8988T (cell line): Measurements from ENCODE around the gene RUNX1.

Source experiments
- DNase-seq: peaks from one replicate; pipeline ENCODE4 v3.0.0; 2011

The RUNX1 gene

DNA sequence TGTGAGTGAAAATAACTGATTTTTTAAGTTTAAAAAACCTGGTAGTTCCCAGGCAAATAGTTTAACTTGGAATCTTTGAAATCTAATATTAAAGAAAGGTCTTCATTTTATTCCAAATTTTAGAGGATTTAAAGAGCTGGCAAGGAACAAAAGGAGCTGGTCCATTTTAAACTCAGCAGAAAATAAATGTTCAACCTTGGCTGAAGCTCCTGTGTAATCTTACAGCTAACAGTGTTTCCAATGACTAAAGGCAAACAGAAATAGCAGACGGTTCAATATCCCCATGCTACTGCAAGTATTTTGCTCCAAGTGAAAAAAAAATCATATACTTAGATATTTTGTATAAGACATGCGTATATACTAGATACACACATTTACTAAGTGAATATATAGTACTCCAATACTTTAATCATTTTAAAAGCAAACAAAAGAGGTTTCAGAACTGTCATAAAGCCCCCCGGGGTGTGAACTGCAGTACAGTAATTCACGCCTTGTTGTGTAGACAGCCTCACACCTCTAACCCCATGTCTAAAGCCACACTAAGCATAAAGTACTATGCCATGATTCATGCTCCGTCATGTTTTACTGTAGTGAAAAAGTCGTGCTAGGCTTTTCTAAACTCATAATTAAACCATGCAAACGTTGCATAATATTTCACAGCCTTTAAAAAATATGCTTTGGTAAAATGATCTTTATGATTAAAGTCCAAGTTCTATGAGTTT, 248.1 kb downstream of the RUNX1 start:
- no peak for DNase-seq

DNA sequence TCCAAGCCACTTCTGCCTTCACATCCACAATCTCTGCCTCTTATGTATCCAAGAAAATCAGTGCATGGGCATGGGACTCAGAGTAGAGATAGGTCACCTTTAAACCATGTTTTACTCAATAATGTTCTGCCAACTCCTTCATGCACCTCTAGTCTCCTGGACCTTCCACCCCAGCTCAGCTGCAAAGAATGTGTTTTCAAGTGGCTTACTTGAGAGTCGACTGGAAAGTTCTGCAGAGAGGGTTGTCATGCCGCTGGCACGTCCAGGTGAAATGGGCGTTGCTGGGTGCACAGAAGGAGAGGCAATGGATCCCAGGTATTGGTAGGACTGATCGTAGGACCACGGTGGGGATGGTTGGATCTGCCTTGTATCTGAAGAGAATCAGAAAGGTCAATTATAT, 250.0 kb downstream of the RUNX1 start:
- no peak for DNase-seq

DNA sequence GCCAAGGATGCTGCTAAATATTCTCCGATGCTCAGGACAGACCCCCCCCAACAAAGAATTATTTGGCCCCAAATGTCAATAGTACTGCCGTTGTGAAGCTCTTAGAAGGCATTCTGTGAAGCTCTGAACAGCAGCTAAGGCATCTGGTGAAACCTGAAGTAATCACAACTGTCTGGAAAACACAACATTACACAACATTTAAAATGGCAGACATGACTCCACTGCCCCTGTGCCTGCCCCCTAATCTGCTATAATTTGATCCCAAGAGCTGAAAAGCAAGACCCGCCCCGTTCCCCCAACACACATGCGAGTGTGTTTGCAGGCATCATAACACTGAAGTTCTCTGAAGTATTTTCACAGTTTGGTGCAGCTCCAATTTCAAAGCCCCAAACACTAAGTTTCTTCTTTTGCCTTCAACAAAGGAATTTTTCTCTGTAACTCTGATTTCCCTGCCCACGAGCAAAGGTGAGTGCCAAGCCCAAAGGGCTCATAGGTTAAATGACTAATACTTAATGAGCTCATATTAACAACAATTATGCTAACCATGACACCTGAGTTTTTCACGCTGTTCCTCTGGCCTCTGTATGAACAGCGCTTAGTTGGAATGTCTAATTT, 251.1 kb downstream of the RUNX1 start:
- no peak for DNase-seq

DNA sequence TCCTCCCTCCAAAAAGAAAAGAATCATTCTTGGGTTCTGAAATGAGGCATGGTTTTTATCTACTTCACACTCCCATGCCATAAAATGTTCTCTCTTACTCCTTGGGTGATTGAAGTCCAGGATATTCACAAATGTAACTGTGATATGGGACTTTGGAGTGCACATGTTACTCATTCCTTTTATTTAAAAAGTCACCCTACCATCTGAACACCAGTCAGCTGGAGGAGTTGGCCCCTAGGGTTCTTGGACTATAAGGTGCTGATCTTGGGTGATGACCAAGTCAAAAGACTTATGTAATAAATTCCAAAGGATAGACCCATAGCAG, 251.9 kb downstream of the RUNX1 start:
- DNase-seq: no peak

DNA sequence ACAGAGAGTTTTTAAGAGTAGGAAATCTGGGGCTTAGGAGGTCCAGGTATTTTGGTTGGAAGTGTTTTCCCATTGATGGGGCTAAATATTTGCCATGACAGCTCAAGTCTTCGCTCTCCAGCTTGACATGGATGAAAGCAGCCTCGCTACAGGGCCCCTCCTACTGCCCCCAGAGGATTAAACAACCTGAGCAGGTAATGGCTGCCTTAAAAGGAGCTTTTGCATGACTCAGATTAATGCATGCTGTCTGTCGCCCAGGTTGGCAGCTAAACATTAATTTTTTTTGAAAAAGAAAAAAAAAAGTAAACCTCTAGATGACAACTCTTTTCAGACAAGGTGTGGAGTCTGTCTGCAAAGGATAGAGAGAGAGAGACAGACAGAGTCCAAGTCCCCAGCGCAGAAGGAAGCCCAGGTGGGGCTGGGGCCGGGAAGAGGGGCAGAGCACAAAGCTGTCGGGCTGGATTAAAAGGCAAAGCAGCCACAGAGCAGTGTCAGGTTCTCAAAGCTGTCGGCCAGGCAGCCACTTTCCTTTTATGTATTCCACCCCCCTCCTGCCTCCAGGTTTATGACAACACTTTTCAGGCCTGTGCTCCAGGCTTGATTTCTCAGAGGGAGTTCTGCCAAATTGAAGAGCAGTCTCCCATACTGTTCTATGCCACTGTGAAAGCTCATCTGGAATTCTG, 252.4 kb downstream of the RUNX1 start:
- no peak for DNase-seq

DNA sequence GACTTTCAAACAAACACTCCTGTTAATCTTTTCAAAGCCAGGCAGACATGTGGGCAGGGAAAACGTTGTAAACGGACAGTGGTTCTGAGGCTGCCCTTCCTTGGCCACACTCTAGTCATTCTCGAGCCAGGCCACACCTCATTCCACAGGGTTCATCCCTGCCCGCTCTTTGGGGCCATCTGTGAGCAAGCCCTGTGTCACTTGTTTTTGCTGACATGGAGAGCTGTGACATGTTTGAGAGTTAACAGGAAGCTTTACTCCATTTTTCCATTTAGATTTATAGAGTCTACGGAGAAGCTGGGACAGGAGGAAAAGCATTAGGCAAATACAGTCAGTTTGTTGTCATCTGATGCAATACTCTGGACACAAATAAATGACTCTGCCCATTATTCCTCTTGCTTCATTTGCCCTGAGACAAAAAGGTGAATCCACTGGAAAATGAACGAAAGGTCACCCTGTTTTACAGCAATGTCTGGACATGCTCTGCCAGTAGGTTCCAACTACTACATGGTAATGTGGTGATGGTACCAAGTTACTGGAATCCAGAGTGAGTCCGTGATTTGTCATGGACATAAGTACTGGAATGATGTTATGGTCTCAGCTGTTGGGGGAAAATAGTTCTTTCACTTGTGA, 253.4 kb downstream of the RUNX1 start:
- no peak for DNase-seq

DNA sequence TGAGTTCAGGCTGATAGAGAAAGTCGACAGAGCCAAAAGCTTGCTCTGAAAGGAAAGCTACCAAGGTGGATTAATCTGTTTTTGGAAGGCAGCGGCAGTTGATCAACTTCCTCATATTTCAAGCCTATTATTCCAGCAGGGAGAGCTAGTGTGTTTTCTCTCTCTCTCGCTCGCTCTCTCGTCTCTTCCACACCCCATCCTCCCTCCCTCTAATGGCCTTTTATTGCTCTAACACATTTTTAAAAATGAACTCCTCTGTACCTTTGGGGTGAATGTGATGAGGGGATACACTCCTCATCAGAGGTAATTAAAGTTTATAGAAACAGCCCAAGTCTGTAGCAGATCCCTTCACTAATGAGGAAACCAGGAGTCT, 253.9 kb downstream of the RUNX1 start:
- no peak for DNase-seq

DNA sequence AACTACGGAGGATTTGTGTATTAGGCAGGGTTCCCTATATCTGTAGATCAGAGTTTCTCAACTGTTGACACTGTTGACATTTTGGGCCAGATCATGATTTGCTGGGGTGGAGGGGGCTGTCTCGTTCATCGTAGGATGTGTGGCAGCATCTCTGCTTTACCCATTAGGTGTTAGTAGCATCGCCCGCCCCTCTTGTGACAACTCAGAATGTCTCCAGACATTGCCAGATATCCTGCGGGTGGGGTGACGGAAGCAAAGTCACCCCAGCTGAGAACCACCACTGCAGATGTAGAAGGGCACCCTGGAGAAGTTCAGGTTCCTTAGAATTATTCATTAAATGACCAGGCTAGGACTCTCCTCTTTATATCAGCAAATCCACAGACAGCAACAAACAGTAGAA, 254.4 kb downstream of the RUNX1 start:
- DNase-seq: no peak

DNA sequence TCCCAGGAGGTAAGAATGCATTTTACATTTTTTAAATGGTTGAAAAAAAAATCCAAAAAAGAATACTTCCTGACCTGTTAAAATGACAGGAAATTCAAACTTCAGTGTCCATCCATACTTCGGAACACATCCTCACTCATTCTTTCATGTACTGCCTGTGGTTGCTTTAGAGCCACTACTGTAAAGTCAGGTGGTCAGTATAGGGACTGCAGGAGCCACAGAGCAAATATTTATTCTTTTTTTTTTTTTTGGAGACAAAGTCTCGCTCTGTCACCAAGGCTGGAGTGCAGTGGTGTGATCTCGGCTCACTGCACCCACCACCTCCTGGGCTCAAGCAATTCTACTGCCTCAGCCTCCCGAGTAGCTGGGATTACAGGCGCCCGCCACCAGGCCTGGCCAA, 255.6 kb downstream of the RUNX1 start:
- no peak for DNase-seq

DNA sequence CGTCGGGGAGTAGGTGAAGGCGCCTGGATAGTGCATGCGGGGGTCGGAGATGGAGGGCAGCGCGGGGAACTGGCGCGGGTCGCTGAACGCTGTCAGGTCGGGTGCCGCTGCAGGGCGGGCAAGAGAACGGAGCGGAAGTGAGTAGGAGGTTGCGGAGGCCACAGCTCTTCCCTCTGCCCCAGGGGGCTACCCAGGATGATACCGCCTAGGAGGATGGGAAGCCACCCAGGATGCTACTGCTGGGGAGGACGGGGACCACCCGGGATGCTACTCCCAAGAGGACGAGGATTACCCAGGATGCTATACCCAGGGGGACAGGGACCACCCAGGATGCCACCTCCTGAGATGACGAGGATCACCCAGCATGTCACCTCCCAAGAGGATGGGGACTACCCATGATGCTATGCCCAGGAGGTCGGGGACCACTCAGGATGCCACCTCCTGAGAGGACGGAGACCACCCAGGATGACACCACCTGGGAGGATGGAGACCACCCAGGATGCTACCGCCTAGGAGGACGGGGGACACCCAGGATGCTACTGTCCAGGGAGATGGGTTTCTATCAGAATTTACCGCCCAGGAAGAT, 256.5 kb downstream of the RUNX1 start:
- no peak for DNase-seq

DNA sequence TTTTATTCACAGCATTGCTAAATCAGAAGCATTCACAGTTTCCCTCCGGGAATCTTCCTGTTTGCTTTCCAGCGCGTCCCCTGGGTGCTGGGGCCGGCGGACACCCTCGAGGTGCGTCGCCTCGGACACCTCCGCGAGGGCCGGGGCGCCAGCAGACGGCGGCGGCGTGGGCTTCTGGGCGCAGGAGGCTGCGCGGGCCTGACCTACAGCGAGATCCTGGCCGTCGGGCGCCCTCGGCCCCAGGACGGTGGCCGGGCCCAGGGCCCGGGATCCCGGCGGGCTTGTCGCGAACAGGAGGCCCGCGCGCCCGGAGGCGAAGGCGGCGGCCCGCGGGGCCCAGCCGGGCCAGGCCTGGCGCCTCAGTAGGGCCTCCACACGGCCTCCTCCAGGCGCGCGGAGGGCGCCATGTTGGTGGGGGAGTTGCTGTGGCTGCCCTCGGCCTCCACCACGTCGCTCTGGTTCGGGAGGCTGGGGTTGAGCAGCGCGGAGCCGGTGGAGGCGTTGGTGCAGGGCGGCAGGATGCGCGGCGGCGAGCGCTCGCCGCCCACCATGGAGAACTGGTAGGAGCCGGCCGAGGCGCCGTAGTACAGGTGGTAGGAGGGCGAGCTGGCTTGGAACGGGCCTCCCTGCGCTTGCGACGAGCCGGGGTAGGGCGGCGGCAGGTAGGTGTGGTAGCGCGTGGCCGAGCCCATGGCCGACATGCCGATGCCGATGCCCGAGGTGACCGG, 257.2 kb downstream of the RUNX1 start:
- no peak for DNase-seq

DNA sequence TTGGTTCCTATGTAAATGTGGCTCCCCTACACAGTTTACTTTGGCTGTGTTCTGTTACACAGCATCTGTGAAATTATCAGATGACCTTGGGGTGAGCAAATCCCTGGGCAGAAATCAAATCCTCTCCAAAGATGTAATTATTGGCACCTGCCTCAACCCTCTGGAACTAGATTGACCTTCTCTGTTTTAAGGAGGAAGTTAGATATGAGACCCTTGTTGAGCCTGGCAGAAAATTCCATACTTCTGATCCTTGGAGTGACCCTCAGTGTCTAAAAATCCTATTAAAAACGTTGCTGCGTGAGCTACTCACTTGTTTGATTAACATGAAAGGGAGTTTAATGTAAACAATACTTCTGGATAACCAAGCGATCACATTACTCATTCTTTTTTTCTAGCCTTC, 258.3 kb downstream of the RUNX1 start:
- no peak for DNase-seq

DNA sequence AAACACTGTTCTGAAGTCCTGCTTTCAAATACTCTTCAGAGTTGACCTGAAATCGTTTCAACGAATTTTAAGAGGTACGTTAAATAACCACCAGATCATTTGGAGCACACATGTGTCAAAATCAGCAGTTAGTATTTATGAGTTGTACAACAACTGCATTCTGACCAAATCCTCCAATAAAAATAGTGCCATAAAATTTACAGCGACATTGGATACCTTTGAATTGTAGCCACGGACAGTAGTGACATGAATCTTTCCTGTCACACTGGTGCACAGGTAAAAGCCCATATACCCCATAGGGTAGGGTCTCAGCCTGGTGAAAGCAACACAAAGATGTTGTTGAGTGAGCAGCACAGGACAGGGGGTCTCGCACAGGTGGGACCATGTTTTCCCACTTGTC, 258.8 kb downstream of the RUNX1 start:
- no peak for DNase-seq

DNA sequence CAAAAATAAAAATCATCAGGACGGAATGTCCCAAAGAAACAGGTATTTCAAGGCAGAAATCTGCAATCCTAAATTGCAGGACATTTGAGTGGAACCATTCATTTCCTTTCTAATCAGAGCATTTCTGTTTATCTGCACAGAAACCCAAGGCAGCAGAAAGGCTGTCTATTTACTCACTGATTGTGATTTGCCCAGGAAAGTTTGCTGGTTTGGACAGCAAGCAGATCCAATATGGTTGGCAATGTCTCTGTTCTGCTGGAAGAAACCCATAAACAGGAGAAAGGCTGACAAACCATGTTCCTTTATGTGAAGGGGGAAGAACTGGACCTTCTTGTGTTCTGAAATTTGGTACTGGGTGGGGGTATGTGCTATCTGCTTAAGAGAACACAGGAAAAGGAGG, 260.2 kb downstream of the RUNX1 start:
- DNase-seq: no peak

DNA sequence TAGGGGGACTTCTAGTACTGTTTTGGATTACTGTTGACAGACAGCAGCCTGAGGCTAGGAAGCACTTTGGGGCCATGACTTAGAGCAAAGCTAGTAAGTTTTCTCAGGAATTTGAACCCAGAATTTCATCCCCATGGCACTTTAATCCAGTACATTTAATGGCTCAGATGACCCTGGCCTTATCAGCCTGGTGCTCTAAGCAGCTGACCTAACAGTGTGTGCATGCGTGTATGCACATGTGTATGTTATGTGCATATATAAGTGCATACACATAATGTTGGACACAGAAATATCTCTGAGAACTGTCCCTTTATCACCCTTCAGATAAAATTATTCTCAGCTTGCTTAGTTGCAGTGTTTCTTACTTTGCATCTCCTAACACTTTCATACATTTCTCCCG, 265.3 kb downstream of the RUNX1 start:
- no peak for DNase-seq

DNA sequence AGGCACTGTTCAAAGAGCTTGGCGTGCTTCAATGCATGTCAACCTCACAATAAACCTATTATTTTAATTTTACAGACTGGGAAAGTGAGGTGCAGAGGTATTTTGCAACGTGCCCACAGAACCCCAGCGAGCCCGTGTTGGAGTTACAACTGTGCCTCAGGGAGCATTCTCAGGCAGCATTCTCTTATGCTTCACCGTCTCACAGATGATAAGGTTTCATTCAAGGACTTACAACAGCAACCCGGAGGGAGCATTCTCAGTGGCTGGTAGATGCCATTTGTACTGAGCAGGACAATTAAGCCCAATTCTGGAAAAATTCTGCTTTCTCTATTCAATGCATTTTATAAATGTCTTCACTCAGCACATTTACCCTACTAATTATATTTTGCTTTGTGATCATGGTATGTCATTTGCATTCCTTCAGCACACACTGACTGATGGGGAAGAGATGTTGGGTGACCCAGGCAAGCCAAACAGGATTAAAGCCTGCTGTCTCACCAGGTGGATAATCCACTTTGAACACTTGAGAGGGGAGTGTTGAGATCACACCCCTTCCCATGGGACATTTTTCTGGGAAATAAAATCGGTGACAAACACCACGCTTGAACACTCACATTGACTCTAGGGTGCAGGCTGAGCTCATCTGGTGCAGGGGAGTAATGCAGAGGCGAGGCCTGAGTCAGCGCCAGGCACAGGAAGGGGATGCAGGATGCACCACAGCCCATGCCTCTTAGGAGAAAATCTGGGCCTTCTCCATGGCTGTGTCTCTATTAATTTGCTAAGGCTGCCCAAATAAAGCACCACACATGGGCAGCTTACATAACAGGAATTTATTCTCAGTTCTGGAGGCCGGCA, 266.4 kb downstream of the RUNX1 start:
- no peak for DNase-seq

DNA sequence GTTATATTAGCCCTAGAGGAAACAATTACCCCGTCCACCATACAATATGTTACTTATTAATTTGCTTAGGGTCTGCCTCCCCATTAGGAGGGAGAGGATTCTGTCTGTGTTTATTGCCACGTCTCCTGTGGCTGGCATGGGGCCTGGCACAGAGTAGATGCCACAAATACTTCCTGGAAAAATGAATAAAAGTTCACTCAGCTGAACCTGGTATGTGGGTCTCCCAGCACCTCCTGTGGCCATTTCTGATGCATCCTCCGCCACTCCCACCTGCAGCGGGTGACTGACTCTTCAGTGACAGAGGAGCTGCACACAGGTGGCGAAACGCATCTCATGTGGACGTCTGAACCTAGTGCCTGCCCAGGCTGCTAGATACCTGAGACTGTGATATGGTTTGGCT, 267.6 kb downstream of the RUNX1 start:
- no peak for DNase-seq

DNA sequence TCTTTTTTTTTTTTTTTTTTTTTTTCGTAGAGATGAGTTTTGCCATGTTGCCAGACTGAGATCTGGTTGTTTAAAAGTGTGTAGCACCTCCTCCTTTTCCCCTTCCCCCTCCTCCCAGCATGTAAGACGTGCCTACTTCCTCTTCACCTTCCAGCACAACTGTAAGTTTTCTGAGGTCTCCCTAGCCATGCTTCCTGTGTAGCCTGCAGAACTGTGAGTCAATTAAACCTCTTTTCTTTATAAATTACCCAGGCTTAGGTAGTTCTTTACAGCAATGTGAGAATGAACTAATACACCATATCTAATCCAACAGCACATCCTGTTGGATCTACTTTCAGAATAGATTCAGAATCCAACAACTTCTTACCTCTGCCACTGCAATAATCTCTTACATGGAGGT, 269.2 kb downstream of the RUNX1 start:
- no peak for DNase-seq

DNA sequence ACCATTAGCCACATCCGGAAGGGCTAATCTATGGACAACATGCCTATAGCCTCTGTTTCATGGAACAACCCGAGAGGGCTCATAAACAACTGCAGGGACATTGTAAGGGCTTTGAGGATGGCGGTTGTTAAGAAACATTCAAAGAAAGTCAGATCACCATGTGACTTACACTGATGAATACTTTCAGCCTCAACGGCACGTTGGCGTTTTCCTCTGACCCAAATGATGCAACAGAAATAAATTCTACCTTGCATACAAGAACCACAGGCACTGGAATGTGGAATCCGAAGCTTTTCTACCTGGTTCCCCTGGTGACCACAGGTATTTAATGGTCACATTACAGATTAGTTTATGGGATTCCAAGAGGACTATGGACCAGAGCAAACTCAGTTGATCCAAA, 273.3 kb downstream of the RUNX1 start:
- DNase-seq: no peak

DNA sequence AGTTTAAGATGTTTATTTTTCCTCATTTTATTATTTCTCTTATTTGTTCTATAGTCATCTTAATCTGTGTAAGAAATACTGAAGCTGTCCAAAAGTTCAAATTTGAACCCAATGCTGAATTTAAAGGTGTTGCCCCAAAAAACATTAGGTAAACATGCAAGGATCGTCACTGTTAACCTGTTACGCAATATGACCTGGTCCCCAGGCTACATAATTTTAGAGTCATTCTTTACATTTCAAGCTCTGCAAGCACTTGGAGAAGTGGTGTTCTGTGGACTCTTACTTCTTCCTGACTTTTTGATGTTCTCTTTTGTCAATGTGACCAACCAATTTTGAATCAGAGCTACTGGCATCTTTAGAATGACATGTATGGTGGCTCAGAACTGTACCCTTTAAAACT, 274.4 kb downstream of the RUNX1 start:
- DNase-seq: no peak

DNA sequence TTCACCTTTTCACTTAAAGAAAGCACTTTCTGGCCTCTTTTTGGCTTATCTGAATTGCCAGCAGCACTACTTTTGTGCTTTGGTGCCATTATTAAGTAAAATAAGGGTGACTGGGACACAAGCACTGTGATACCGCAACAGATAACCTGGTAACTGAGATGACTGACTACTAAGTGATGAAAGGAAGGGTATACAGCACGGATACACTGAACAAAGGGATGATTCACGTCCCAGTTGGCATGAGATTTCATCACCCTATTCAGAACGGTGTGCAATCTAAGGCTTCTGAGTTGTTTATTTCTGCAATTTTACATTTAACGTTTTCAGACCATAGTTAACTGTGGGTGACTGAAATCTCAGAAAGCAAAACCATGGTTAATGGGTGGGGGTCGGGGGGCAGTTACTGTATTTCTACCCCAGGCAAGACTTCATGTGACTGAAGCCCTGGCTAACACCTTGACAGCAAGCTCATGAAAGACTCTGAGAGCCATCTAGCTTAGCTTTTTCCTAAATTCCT, 277.5 kb downstream of the RUNX1 start:
- no peak for DNase-seq

DNA sequence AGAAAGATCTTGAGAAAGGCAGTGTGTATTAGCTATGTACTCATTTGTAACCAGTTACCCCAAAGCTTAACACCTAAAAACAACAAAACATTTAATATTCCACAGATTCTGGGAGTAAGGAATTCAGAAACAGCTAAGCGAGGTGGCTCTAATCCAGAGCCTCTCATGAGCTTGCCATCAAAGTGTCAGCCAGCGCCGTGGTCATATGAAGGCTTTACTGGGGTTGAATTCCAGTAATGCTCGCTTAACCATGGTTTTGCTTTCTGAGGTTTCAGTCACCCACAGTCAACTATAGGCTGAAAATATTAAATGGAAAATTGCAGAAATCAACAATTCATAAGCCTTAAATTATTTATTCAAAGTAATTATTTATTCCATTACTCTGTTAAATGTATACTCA, 278.5 kb downstream of the RUNX1 start:
- no peak for DNase-seq
